Measurements from ENCODE around the gene AK5.
"Not testable (repeated sequence)": the region's sequence is repeated elsewhere in the genome, so short reads cannot be mapped to it uniquely, and the experiment has no call there.

AK5 gene

GRCh38 chr1:77288275-77288674 is 6.5 kb downstream of the AK5 start:
- DNase-seq: no peak

- DNase-seq: no peak
Measured at GRCh38 chr1:77290576-77290975, 8.8 kb downstream of the AK5 start.

- no peak for DNase-seq
Measured at GRCh38 chr1:77292551-77292950, 10.7 kb downstream of the AK5 start.

- no peak for DNase-seq
Measured at GRCh38 chr1:77300566-77300965, 18.7 kb downstream of the AK5 start.

- no peak for DNase-seq
Measured at GRCh38 chr1:77303387-77303786, 21.6 kb downstream of the AK5 start.

GRCh38 chr1:77308889-77309621 is 27.2 kb downstream of the AK5 start:
- DNase-seq: no peak

GRCh38 chr1:77310924-77311323 is 29.1 kb downstream of the AK5 start:
- no peak for DNase-seq

- not testable (repeated sequence) for DNase-seq
Measured at GRCh38 chr1:77312364-77312763, 30.5 kb downstream of the AK5 start.

GRCh38 chr1:77313491-77313890 is 31.7 kb downstream of the AK5 start:
- DNase-seq: no peak

- no peak for DNase-seq
Measured at GRCh38 chr1:77316006-77316405, 34.2 kb downstream of the AK5 start.

- no peak for DNase-seq
Measured at GRCh38 chr1:77316966-77317365, 35.1 kb downstream of the AK5 start.

- DNase-seq: no peak
Measured at GRCh38 chr1:77319036-77319705, 37.4 kb downstream of the AK5 start.

GRCh38 chr1:77322061-77322900 is 40.5 kb downstream of the AK5 start:
- no peak for DNase-seq

- DNase-seq: no peak
Measured at GRCh38 chr1:77333501-77333900, 51.7 kb downstream of the AK5 start.

- DNase-seq: no peak
Measured at GRCh38 chr1:77336729-77337128, 54.9 kb downstream of the AK5 start.

- no peak for DNase-seq
Measured at GRCh38 chr1:77339326-77339725, 57.5 kb downstream of the AK5 start.

- DNase-seq: no peak
Measured at GRCh38 chr1:77341195-77341594, 59.4 kb downstream of the AK5 start.

GRCh38 chr1:77342745-77343144 is 60.9 kb downstream of the AK5 start:
- no peak for DNase-seq

GRCh38 chr1:77347646-77348045 is 65.8 kb downstream of the AK5 start:
- no peak for DNase-seq

- DNase-seq: no peak
Measured at GRCh38 chr1:77348549-77348948, 66.7 kb downstream of the AK5 start.

- no peak for DNase-seq
Measured at GRCh38 chr1:77349275-77349674, 67.5 kb downstream of the AK5 start.

- DNase-seq: no peak
Measured at GRCh38 chr1:77350012-77350770, 68.4 kb downstream of the AK5 start.

- DNase-seq: no peak
Measured at GRCh38 chr1:77354536-77354935, 72.7 kb downstream of the AK5 start.

All from NCI-H2029 treated with DMSO at 0.1 percent for 48 hours (cell line).